Endodermal cell (in vitro differentiated cells): ENCODE data around the gene DUS3L. TPM values are rescaled to one million over a fixed set of nuclear protein-coding genes. Genes with fewer than 3 reads are reported as not detected.

Source experiments
- DNase-seq: peaks from one replicate; pipeline ENCODE4 v3.0.0-alpha.2; 2017
- H3K27ac ChIP-seq: 2 replicates; pipeline ENCODE4 v1.5.1; 2013; ENCODE audit warnings: mild to moderate bottlenecking, low read depth, low read length, moderate library complexity
- H3K27me3 ChIP-seq: 2 replicates; pipeline ENCODE4 v1.6.1; 2013; ENCODE audit warnings: mild to moderate bottlenecking, low read length, moderate library complexity; ENCODE audit not compliant: insufficient read depth, control insufficient read depth, poor library complexity, severe bottlenecking
- H3K36me3 ChIP-seq: 2 replicates; pipeline ENCODE4 v1.7.0; 2013; ENCODE audit warnings: mild to moderate bottlenecking, low read length, moderate library complexity; ENCODE audit not compliant: control insufficient read depth, insufficient read depth
- H3K4me1 ChIP-seq: one replicate; pipeline ENCODE4 v1.7.0; 2013; ENCODE audit warnings: low read length; ENCODE audit not compliant: control insufficient read depth, insufficient read depth
- H3K4me3 ChIP-seq: 2 replicates; pipeline ENCODE4 v1.5.1; 2013; ENCODE audit warnings: mild to moderate bottlenecking, low read length, moderate library complexity
- H3K9ac ChIP-seq: 2 replicates; pipeline ENCODE4 v1.6.1; 2013; ENCODE audit warnings: mild to moderate bottlenecking, low read length, moderate library complexity; ENCODE audit not compliant: poor library complexity, severe bottlenecking; ENCODE audit errors: extremely low read depth
- H3K9me3 ChIP-seq: 2 replicates; pipeline ENCODE4 v1.6.1; 2013; ENCODE audit warnings: mild to moderate bottlenecking, low read length, moderate library complexity; ENCODE audit not compliant: control insufficient read depth
- H3K27ac Mint-ChIP-seq: 2 replicates; pipeline ENCODE4 v1.8.0; 2020; ENCODE audit warnings: mixed read lengths
- H3K27me3 Mint-ChIP-seq: 2 replicates; pipeline ENCODE4 v1.8.0; 2021; ENCODE audit warnings: mild to moderate bottlenecking, mixed read lengths; ENCODE audit not compliant: insufficient read depth
- H3K36me3 Mint-ChIP-seq: 2 replicates; pipeline ENCODE4 v1.8.0; 2020; ENCODE audit warnings: low read depth, mixed read lengths
- H3K4me1 Mint-ChIP-seq: 2 replicates; pipeline ENCODE4 v1.8.0; 2020; ENCODE audit warnings: mixed read lengths
- H3K4me3 Mint-ChIP-seq: 2 replicates; pipeline ENCODE4 v1.8.0; 2020; ENCODE audit warnings: mild to moderate bottlenecking, moderate library complexity, mixed read lengths
- H3K9me3 Mint-ChIP-seq: 2 replicates; pipeline ENCODE4 v1.8.0; 2020; ENCODE audit warnings: mild to moderate bottlenecking, mixed read lengths
- CTCF ChIP-seq: fragments of 200-600 bp; sonication (generic); conservative IDR thresholded peaks from 2 replicates; pipeline ENCODE4 v1.5.0; 2021; ENCODE audit warnings: antibody characterized with exemption, mild to moderate bottlenecking
- WGBS, 2 experiments: methylation state at CpG; one replicate each; pipeline versions ENCODE4 v1.1.5 to v1.1.7; 2013; ENCODE audit warnings: missing lambda C conversion rate in 2 of 2, mixed read lengths in 1 of 2; ENCODE audit not compliant: insufficient coverage in 1 of 2, insufficient read length in 1 of 2; 5-methylcytosine and 5-hydroxymethylcytosine counted together
- total RNA-seq, 2 donors: library from RNA; stranded (reverse); fragmentation: NEBNext Ultra II Directional in 1 of 2; extraction: Animal tissue kit (Norgen Biotek cat#: 25700) in 1 of 2; gene quantifications; 2 replicates in 1 of 2; 3 replicates in 1 of 2; pipeline ENCODE4 v1.2.1, GENCODE V29; 2021

The DUS3L gene
- total RNA-seq, 2 donors from 2014 or later, result 19.6 to 36.8 TPM

GRCh38 chr19:5814852-5815246 lies 23.9 kb upstream of the DUS3L start:
- Mint-ChIP-seq H3K27me3 (peaks cover 12% of the 10 kb centered on the region), H3K27ac (no peak overlapping the region), H3K36me3 (no peaks in the 10 kb centered on the region), H3K9me3 (no peaks in the 10 kb centered on the region), H3K4me1 (no peaks in the 10 kb centered on the region), H3K4me3 (no peak overlapping the region)
- Histone ChIP-seq H3K9me3 (no peaks in the 10 kb centered on the region), H3K4me1 (no peaks in the 10 kb centered on the region), H3K27ac (no peak overlapping the region), H3K9ac (no peak overlapping the region), H3K27me3 (no peaks in the 10 kb centered on the region), H3K4me3 (no peak overlapping the region), H3K36me3 (no peaks in the 10 kb centered on the region)
- WGBS, 2 experiments, result 83 to 88% methylated on average over 2 to 11 of the region's 11 CpGs
- no peak for DNase-seq
- TF ChIP-seq CTCF, result no peak

GRCh38 chr19:5814123-5814851 lies 23.3 kb upstream of the DUS3L start:
- H3K27ac Mint-ChIP-seq, result no peak overlapping the region
- no peaks in the 10 kb centered on the region for H3K27me3 ChIP-seq
- no peak overlapping the region for H3K4me3 ChIP-seq
- no peaks in the 10 kb centered on the region for H3K4me1 Mint-ChIP-seq
- no peaks in the 10 kb centered on the region for H3K36me3 Mint-ChIP-seq
- TF ChIP-seq CTCF, result no peak
- no peak overlapping the region for H3K27ac ChIP-seq
- no peaks in the 10 kb centered on the region for H3K9me3 Mint-ChIP-seq
- DNase-seq, result no peak
- H3K4me3 Mint-ChIP-seq, result no peak overlapping the region
- H3K9me3 ChIP-seq, result no peaks in the 10 kb centered on the region
- H3K27me3 Mint-ChIP-seq, result peaks cover 10% of the 10 kb centered on the region
- H3K4me1 ChIP-seq, result no peaks in the 10 kb centered on the region
- H3K36me3 ChIP-seq, result no peaks in the 10 kb centered on the region
- no peak overlapping the region for H3K9ac ChIP-seq
- 91 to 94% methylated on average over 3 to 9 of the region's 9 CpGs for WGBS, 2 experiments

GRCh38 chr19:5811117-5811516 lies 20.2 kb upstream of the DUS3L start:
- Mint-ChIP-seq H3K4me1 (peaks cover 3% of the 10 kb centered on the region), H3K4me3 (no peak overlapping the region), H3K36me3 (no peaks in the 10 kb centered on the region), H3K27me3 (no peaks in the 10 kb centered on the region), H3K9me3 (no peaks in the 10 kb centered on the region), H3K27ac (no peak overlapping the region)
- no peaks in the 10 kb centered on the region for H3K27me3 ChIP-seq
- no peak for TF ChIP-seq CTCF
- WGBS, 2 experiments, result 95 to 100% methylated on average over 4 of the region's 4 CpGs
- no peaks in the 10 kb centered on the region for H3K36me3 ChIP-seq
- no peaks in the 10 kb centered on the region for H3K4me1 ChIP-seq
- no peak for DNase-seq
- no peak overlapping the region for H3K4me3 ChIP-seq
- H3K9ac ChIP-seq, result no peak overlapping the region
- no peak overlapping the region for H3K27ac ChIP-seq
- no peaks in the 10 kb centered on the region for H3K9me3 ChIP-seq
